ENCODE data around the gene PCGF1. TPM values are rescaled to one million over a fixed set of nuclear protein-coding genes. Genes with fewer than 3 reads are reported as not detected.

The PCGF1 gene
- total and polyA plus RNA-seq, 2 of the 13 experiments (the other 11 are each of a cell fraction or from before 2014, with no cell fraction given), result 20.4 to 22.6 TPM

GRCh38 chr2:74507145-74507925 lies at the start of gene PCGF1 (continued):
- TF ChIP-seq HBP1 (CRISPR knock-in tag; IDR thresholded peaks at IDR 0.05; ENCODE audit: low read depth) (0 out of 2 replicates have a peak, but pooled peaks have one; percentile 44), GTF2F1 (IDR thresholded peaks at IDR 0.05; ENCODE audit: low read length) (no peak), MBNL3 (CRISPR knock-in tag; conservative IDR thresholded peaks at IDR 0.05) (no peak; the same call in 1 of the 2 replicates), ELF4 (CRISPR knock-in tag; IDR thresholded peaks at IDR 0.05; ENCODE audit: borderline replicate concordance) (peak; percentile 11; the same call in 1 of the 2 replicates), TCF12 (IDR thresholded peaks at IDR 0.05) (no peak), TCF12 (CRISPR knock-in tag; IDR thresholded peaks at IDR 0.05) (no peak; the same call in 1 of the 2 replicates), ZNF326 (CRISPR knock-in tag; IDR thresholded peaks at IDR 0.05; ENCODE audit: borderline replicate concordance) (peak; percentile 92; the same call in 1 of the 2 replicates), ISL2 (CRISPR knock-in tag; IDR thresholded peaks at IDR 0.05) (peak; percentile 94), CBX5 (CRISPR knock-in tag; IDR thresholded peaks at IDR 0.05; ENCODE audit: borderline replicate concordance) (peak; percentile 95), AHR (CRISPR knock-in tag; IDR thresholded peaks at IDR 0.05) (peak; percentile 73; the same call in 1 of the 2 replicates), ZMYM4 (CRISPR knock-in tag; IDR thresholded peaks at IDR 0.05) (peak; percentile 94), ZNF234 (CRISPR knock-in tag; conservative IDR thresholded peaks at IDR 0.05) (no peak), SALL2 (CRISPR knock-in tag; IDR thresholded peaks at IDR 0.05) (peak; percentile 98), HOXD1 (CRISPR knock-in tag; IDR thresholded peaks at IDR 0.05) (peak; percentile 80), TMF1 (CRISPR knock-in tag; IDR thresholded peaks at IDR 0.05; ENCODE audit: low read depth) (no peak), TCF7 (IDR thresholded peaks at IDR 0.05; ENCODE audit: low read depth) (no peak), PPARG (CRISPR knock-in tag; conservative IDR thresholded peaks at IDR 0.05) (peak; percentile 48; the same call in 1 of the 2 replicates), ZNF343 (CRISPR knock-in tag; IDR thresholded peaks at IDR 0.05) (peak; percentile 69; the same call in 1 of the 2 replicates), THAP9 (CRISPR knock-in tag; IDR thresholded peaks at IDR 0.05; ENCODE audit: borderline replicate concordance) (peak; percentile 96; the same call in 1 of the 2 replicates), DNMT1 (CRISPR knock-in tag; IDR thresholded peaks at IDR 0.05) (peak; percentile 98), HNF1A (IDR thresholded peaks at IDR 0.05; ENCODE audit: low read depth) (0 out of 2 replicates have a peak, but pooled peaks have one; percentile 3), HNF1A (CRISPR knock-in tag; IDR thresholded peaks at IDR 0.05; ENCODE audit: borderline replicate concordance) (peak; percentile 86; the same call in 1 of the 2 replicates), GFI1 (CRISPR knock-in tag; IDR thresholded peaks at IDR 0.05; ENCODE audit: borderline replicate concordance) (no peak)
